Caco-2 (cell line): Measurements from ENCODE around the gene KCTD8. TPM values are rescaled to one million over a fixed set of nuclear protein-coding genes. Genes with fewer than 3 reads are reported as not detected.

Source experiments
- BruUV-seq: library from RNA; stranded (reverse); fragments of 400-500 nt; replicated peaks from 2 replicates; lab custom pipeline; 2021; lab: Mats Ljungman, UMichigan
- CTCF ChIA-PET: fragments of 300-600 bp; sonication (Branson Sonifier 250); formaldehyde crosslinking; loops from one replicate; lab custom pipeline; 2022; ENCODE audit warnings: antibody characterized with exemption; lab: Charles Lee
- POLR2A ChIA-PET: fragments of 300-600 bp; sonication (Branson Sonifier 250); formaldehyde crosslinking; loops from one replicate; lab custom pipeline; 2022; ENCODE audit warnings: antibody characterized with exemption; lab: Charles Lee
- DNase-seq, 2 experiments: peaks; one replicate each; pipeline versions ENCODE4 v3.0.0 to v3.0.0-alpha.2; 2020 to 2022
- H3K27me3 ChIP-seq: replicated peaks from 2 replicates; pipeline ENCODE4 v1.6.0; 2011; ENCODE audit warnings: low read length; ENCODE audit not compliant: control insufficient read depth, insufficient read depth
- H3K36me3 ChIP-seq: 2 replicates; pipeline ENCODE4 v1.5.1; 2011; ENCODE audit warnings: low read length; ENCODE audit not compliant: control insufficient read depth, insufficient read depth
- H3K4me1 ChIP-seq: fragments of 250-450 bp; sonication (Bioruptor Pico); 2 replicates; pipeline ENCODE4 v1.5.1; 2020; ENCODE audit warnings: mild to moderate bottlenecking
- H3K4me3 ChIP-seq: 2 replicates; pipeline ENCODE4 v1.5.1; 2011; ENCODE audit warnings: low read depth, mild to moderate bottlenecking, control low read depth, low read length
- H3K9me3 ChIP-seq: fragments of 250-450 bp; sonication (Bioruptor Pico); 2 replicates; pipeline ENCODE4 v1.5.1; 2020; ENCODE audit warnings: mild to moderate bottlenecking, moderate library complexity
- H3K27ac Mint-ChIP-seq: one replicate; pipeline ENCODE4 v1.8.0; 2022; ENCODE audit warnings: mixed read lengths; ENCODE audit not compliant: unreplicated experiment
- H3K27me3 Mint-ChIP-seq: one replicate; pipeline ENCODE4 v1.8.0; 2022; ENCODE audit warnings: mixed read lengths; ENCODE audit not compliant: insufficient read depth, unreplicated experiment
- H3K36me3 Mint-ChIP-seq: one replicate; pipeline ENCODE4 v1.8.0; 2022; ENCODE audit warnings: mild to moderate bottlenecking, mixed read lengths; ENCODE audit not compliant: insufficient read depth, unreplicated experiment
- H3K4me1 Mint-ChIP-seq: one replicate; pipeline ENCODE4 v1.8.0; 2022; ENCODE audit warnings: low read depth, mixed read lengths; ENCODE audit not compliant: unreplicated experiment
- H3K4me3 Mint-ChIP-seq: one replicate; pipeline ENCODE4 v1.8.0; 2022; ENCODE audit warnings: mild to moderate bottlenecking, moderate library complexity, mixed read lengths; ENCODE audit not compliant: unreplicated experiment
- H3K9me3 Mint-ChIP-seq: one replicate; pipeline ENCODE4 v1.8.0; 2022; ENCODE audit warnings: mixed read lengths; ENCODE audit not compliant: unreplicated experiment
- CTCF ChIP-seq, 2 experiments: fragments of 200-600 bp in 1 of 2; IDR thresholded peaks; 1 replicate in 1 of 2; 2 replicates in 1 of 2; pipeline versions ENCODE4 v1.5.1 to v1.8.0; 2011 to 2022; ENCODE audit warnings: antibody characterized with exemption in 1 of 2, control low read depth in 1 of 2, inconsistent platforms in 1 of 2, low read depth in 1 of 2, low read length in 1 of 2, mild to moderate bottlenecking in 1 of 2, moderate library complexity in 1 of 2; ENCODE audit not compliant: insufficient read depth in 1 of 2, severe bottlenecking in 1 of 2, unreplicated experiment in 1 of 2
- intact Hi-C: fragments of 100-400 bp; cut with micrococcal nuclease; formaldehyde crosslinking; loops from one replicate; pipeline ENCODE4 v1.10.0; 2022; ENCODE audit not compliant: unreplicated experiment
- total RNA-seq: library from RNA; stranded (reverse); gene quantifications from 2 replicates; pipeline ENCODE4 v1.2.3, GENCODE V29; 2022

The KCTD8 gene
- total RNA-seq, 1 experiment from 2014 or later, result not detected

GRCh38 chr4:44159991-44160390 is 288.6 kb downstream of the KCTD8 start:
- ChIA-PET POLR2A (no interaction called here), CTCF (no interaction called here)
- H3K9me3 ChIP-seq, result no peaks in the 10 kb centered on the region
- H3K36me3 ChIP-seq, result no peaks in the 10 kb centered on the region
- no peak overlapping the region for H3K4me3 ChIP-seq
- no TSS peak for BruUV-seq
- no peak for DNase-seq
- intact Hi-C loops, result no loop called here
- Mint-ChIP-seq H3K4me3 (no peak overlapping the region), H3K27me3 (no peaks in the 10 kb centered on the region), H3K4me1 (peaks cover 27% of the 10 kb centered on the region), H3K36me3 (no peaks in the 10 kb centered on the region), H3K27ac (no peak overlapping the region), H3K9me3 (peaks cover 10% of the 10 kb centered on the region)
- peaks cover 38% of the 10 kb centered on the region for H3K4me1 ChIP-seq
- no peaks in the 10 kb centered on the region for H3K27me3 ChIP-seq
- TF ChIP-seq CTCF (IDR thresholded peaks at IDR 0.05; ENCODE audit: insufficient read depth in 1 of 2, low read depth in 1 of 2, low read length in 1 of 2, severe bottlenecking in 1 of 2, unreplicated experiment in 1 of 2), result no peak

GRCh38 chr4:44157611-44158277 is 290.9 kb downstream of the KCTD8 start:
- Mint-ChIP-seq H3K27me3 (no peaks in the 10 kb centered on the region), H3K4me1 (peaks cover 27% of the 10 kb centered on the region), H3K27ac (peak overlapping the region; percentile 44), H3K36me3 (no peaks in the 10 kb centered on the region), H3K9me3 (peaks cover 7% of the 10 kb centered on the region), H3K4me3 (peak overlapping the region; percentile 5)
- Histone ChIP-seq H3K36me3 (no peaks in the 10 kb centered on the region), H3K4me1 (peaks cover 24% of the 10 kb centered on the region), H3K9me3 (no peaks in the 10 kb centered on the region), H3K27me3 (no peaks in the 10 kb centered on the region), H3K4me3 (no peak overlapping the region)
- ChIA-PET CTCF (no interaction called here), POLR2A (no interaction called here)
- TF ChIP-seq CTCF (IDR thresholded peaks at IDR 0.05; ENCODE audit: insufficient read depth in 1 of 2, low read depth in 1 of 2, low read length in 1 of 2, severe bottlenecking in 1 of 2, unreplicated experiment in 1 of 2), result no peak
- peak in 1 of 2 experiments; percentile 34 for DNase-seq
- no TSS peak for BruUV-seq
- intact Hi-C loops, result loop anchor here (1.0 to 2.0 kb wide), 2 partner anchors 7 to 39 kb away; no protein-coding TSS in a partner anchor

- H3K4me1 Mint-ChIP-seq, result peaks cover 22% of the 10 kb centered on the region
- no peaks in the 10 kb centered on the region for H3K27me3 ChIP-seq
- peaks cover 37% of the 10 kb centered on the region for H3K4me1 ChIP-seq
- TF ChIP-seq CTCF (IDR thresholded peaks at IDR 0.05; ENCODE audit: insufficient read depth in 1 of 2, low read depth in 1 of 2, low read length in 1 of 2, severe bottlenecking in 1 of 2, unreplicated experiment in 1 of 2), result no peak
- peak overlapping the region; percentile 45 for H3K27ac Mint-ChIP-seq
- DNase-seq, result no peak
- H3K4me3 ChIP-seq, result no peak overlapping the region
- H3K27me3 Mint-ChIP-seq, result no peaks in the 10 kb centered on the region
- BruUV-seq, result no TSS peak
- no peaks in the 10 kb centered on the region for H3K36me3 Mint-ChIP-seq
- ChIA-PET CTCF (no interaction called here), POLR2A (no interaction called here)
- H3K9me3 Mint-ChIP-seq, result peaks cover 18% of the 10 kb centered on the region
- intact Hi-C loops, result loop anchor here (1.0 kb wide), 1 partner anchor 8 kb away; no protein-coding TSS in a partner anchor
- no peaks in the 10 kb centered on the region; the same call in 1 of the 2 replicates for H3K9me3 ChIP-seq
- no peaks in the 10 kb centered on the region for H3K36me3 ChIP-seq
- no peak overlapping the region for H3K4me3 Mint-ChIP-seq
Observed at GRCh38 chr4:44150091-44150576, 298.5 kb downstream of the KCTD8 start.
